ENCODE measurements around the gene PEX26.
"Not testable (repeated sequence)": the region's sequence is repeated elsewhere in the genome, so short reads cannot be mapped to it uniquely, and the experiment has no call there.

Gene PEX26

GRCh38 chr22:18071968-18072310 is 5.9 kb upstream of the PEX26 start:
- no peak for DNase-seq

- DNase-seq, result no peak
Measured at GRCh38 chr22:18073467-18073866, 4.3 kb upstream of the PEX26 start.

GRCh38 chr22:18073927-18074326 is 3.9 kb upstream of the PEX26 start:
- DNase-seq, result not testable (repeated sequence)

- no peak for DNase-seq
Measured at GRCh38 chr22:18075101-18075719, 2.6 kb upstream of the PEX26 start.

GRCh38 chr22:18075720-18076497 is 1.9 kb upstream of the PEX26 start:
- no peak for DNase-seq

GRCh38 chr22:18077087-18077638 is 627 bp upstream of the PEX26 start:
- DNase-seq, result no peak

GRCh38 chr22:18078329-18079041 is 695 bp downstream of the PEX26 start:
- peak in 1 of 4 experiments; percentile 18 for DNase-seq

- no peak for DNase-seq
Measured at GRCh38 chr22:18079706-18080233, 2.0 kb downstream of the PEX26 start.

- DNase-seq, result no peak
Measured at GRCh38 chr22:18081416-18081815, 3.6 kb downstream of the PEX26 start.

- DNase-seq, result no peak
Measured at GRCh38 chr22:18082467-18082866, 4.7 kb downstream of the PEX26 start.

- no peak for DNase-seq
Measured at GRCh38 chr22:18083406-18083805, 5.6 kb downstream of the PEX26 start.

- no peak for DNase-seq
Measured at GRCh38 chr22:18085188-18085587, 7.4 kb downstream of the PEX26 start.

GRCh38 chr22:18087350-18087855 is 9.6 kb downstream of the PEX26 start:
- DNase-seq, result no peak

- no peak for DNase-seq
Measured at GRCh38 chr22:18088825-18089568, 11.2 kb downstream of the PEX26 start.

GRCh38 chr22:18090286-18090685 is 12.5 kb downstream of the PEX26 start:
- DNase-seq, result no peak

GRCh38 chr22:18091478-18091877 is 13.7 kb downstream of the PEX26 start:
- DNase-seq, result no peak

- no peak for DNase-seq
Measured at GRCh38 chr22:18091916-18092526, 14.2 kb downstream of the PEX26 start.

GRCh38 chr22:18093661-18094060 is 15.9 kb downstream of the PEX26 start:
- no peak for DNase-seq

GRCh38 chr22:18095101-18095805 is 17.5 kb downstream of the PEX26 start:
- DNase-seq, result no peak

- no peak for DNase-seq
Measured at GRCh38 chr22:18096823-18097222, 19.0 kb downstream of the PEX26 start.

GRCh38 chr22:18100781-18101180 is 23.0 kb downstream of the PEX26 start:
- no peak for DNase-seq

Data from activated naive CD4-positive, alpha-beta T cell (primary cell).